ENCODE data around the gene ATP8A2.
"Not testable (repeated sequence)": the region's sequence is repeated elsewhere in the genome, so short reads cannot be mapped to it uniquely, and the experiment has no call there.

Gene ATP8A2

DNA sequence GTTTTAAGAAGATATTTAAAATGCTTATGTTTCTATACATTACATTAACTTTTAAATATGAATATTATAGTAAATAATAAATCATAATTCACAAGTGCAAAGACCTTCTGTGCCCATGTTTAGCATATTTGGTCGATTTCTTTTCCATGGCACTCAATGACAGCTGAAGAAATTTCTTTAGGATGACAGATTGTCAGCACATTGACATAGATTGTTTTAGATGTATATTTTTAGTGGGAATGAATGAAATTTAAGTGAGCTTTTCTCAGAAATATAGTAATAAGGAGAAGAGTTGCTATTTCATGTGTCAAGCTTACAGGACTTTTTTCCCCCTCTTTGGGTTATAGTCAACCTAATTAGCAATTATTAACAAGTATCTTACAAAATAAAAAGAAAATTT is 423.5 kb downstream of the ATP8A2 start:
- no peak for DNase-seq (ENCODE audit: low read depth in 4 of 4, low spot score in 1 of 4)

DNA sequence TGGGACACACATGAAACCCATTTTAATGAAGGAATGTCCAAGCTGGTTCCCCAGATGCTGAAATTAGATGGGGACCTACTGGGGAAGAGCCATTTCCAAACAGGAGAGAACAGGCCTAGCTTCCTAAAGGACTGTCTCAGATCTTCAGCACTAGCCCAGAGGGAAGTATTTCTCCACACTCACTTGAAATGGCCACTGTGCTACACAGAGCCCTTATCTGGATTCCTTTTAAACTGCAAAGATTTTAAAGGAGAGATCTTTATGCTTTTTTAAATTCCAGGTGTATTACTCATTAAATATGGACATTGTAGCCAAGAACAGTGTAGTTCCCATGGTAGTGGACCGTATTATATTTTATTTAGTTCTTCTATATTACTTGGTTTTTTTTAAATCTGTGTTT is 424.7 kb downstream of the ATP8A2 start:
- no peak for DNase-seq (ENCODE audit: low read depth in 4 of 4, low spot score in 1 of 4)

DNA sequence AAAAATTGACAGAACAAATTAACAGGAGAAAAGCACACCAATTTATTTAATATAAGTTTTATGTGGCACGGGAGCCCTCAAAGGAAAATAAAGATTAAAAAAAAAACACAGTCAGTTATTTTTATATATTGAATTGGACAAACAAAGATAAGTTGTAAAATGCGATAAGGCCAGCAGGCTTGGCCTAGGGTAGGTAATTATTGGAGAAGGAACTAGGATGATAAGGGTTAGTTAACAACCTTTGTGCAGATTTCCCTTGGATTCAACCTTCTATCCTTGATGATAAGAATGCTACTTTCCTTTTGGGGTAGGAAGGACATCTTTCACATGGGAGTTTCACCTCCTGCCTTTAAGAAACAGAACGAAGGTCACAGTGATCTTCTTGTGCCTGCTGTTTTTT is 427.2 kb downstream of the ATP8A2 start:
- no peak for DNase-seq (ENCODE audit: low read depth in 4 of 4, low spot score in 1 of 4)

DNA sequence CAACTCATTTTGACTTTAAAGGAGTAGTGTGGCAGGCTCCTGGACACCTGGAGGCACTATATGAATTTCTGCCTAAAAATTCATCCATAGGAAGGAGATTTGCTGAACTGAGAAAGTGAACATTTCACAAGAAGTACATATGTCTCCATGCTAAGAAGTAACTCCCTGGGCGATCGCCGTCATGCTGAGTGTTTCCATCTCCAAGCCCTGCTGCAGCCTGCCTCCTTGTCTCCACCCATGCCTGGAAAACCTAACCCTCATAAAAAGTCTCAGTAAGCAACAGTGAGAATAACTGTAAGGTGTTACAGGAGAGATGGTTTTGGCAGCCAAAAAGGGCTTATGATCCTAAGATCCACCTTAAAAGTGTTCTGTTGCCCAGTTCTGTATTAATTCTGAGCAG is 428.7 kb downstream of the ATP8A2 start:
- no peak for DNase-seq (ENCODE audit: low read depth in 4 of 4, low spot score in 1 of 4)

DNA sequence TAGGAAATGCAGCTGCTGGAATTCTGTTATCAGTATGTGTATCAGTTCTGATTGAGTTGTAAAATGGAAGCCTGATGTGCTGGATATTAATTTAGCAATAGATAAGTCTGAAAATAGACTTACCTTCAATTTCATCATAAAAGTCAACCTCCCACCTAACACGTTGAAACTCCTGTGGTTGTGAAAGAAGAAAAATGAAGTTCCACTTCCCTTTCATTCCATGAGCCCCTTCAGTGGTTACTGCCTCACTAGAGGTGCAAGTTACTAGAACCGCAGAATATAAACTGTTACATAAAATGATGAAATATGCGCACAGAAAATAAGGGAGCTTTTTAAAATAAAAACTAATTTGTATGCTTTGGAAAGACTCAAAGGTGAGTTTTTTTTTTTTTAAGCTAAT is 430.8 kb downstream of the ATP8A2 start:
- no peak for DNase-seq (ENCODE audit: low read depth in 4 of 4, low spot score in 1 of 4)

DNA sequence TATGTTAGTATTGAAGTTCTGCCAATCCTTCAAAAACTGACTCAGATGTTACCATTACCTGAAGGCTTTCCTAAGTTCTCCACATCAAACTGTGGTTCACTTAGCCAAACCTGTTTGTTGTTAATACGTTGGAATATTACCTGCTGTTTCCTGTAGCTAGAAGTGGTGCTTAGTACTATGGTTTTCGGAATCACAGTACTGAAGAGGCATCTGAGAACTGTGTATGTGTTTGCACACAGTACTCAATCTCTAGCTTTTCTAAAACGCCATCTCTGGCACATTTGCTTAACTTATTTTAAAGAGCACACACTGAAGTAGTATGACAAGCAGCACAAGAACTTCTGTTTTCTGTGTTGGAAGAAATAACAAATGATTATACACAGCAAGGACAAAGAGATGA is 431.9 kb downstream of the ATP8A2 start:
- DNase-seq (ENCODE audit: low read depth in 4 of 4, low spot score in 1 of 4), result no peak

DNA sequence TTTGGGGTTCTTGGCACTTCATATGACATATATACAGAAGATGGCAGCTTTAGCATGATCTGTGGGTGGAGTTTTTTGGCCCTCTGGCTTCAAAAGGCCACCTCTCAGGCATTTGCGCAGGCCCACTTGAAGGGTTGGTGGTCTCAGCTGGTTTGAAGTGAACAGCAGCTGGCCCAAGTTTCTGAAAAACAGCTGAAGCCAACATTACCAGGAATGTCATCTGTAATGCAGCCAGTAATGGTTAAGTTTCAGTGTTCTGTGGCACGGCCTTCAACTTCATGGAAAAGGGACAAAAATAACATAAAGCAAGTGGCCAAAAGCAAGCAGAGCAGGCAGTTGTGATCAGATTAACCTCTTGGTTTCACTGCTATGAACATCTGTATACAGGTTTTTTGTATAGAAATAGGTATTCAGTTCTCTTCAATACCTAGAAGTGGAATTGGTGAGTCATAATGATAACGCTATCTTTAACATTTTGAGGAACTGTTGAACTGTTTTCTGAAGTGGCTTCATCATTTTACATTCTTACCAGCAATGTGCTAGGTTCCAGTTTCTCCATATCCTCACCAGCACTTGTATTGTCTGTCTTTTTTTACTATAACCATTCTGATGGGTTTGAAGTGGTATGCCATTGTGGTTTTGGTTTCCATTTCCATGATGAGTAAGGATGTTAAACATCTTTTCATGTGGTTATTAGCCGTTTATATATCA is 434.6 kb downstream of the ATP8A2 start:
- no peak for DNase-seq (ENCODE audit: low read depth in 4 of 4, low spot score in 1 of 4)

DNA sequence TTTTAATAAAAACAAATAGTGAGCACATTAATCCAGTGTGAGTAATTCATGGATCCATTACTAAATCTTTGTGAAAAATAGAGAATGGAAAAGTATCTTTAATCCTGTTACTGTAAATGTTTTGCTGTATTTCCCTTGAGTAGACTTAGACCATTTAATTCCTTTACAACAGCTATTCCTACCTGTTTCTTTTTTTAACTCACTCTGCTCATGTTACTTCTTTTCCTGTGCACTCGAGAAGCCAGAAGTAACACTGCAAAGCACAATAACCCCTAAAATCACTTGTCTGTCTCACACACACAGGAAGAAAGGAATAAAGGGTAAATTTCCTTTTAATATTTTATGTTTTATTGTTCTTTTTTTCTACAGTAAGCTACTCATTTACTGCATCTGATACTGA is 435.8 kb downstream of the ATP8A2 start:
- no peak for DNase-seq (ENCODE audit: low read depth in 4 of 4, low spot score in 1 of 4)

DNA sequence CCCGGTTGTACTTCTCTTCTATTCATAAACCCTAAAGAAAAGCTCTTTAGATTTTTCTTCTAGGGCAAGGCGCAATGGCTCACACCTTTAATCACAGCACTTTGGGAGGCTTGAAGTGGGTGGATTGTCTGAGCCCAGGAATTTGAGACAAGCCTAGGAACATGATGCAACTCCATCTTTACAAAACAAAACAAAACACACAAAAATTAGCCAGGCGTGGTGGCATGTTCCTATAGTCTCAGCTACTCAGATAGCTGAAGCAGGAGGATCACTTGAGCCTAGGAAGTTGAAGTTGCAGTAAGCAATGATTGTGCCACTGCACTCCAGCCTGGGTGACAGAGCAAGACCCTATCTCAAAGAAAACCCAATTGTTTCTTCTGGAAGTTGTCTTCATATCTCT is 439.7 kb downstream of the ATP8A2 start:
- no peak for DNase-seq (ENCODE audit: low read depth in 4 of 4, low spot score in 1 of 4)

DNA sequence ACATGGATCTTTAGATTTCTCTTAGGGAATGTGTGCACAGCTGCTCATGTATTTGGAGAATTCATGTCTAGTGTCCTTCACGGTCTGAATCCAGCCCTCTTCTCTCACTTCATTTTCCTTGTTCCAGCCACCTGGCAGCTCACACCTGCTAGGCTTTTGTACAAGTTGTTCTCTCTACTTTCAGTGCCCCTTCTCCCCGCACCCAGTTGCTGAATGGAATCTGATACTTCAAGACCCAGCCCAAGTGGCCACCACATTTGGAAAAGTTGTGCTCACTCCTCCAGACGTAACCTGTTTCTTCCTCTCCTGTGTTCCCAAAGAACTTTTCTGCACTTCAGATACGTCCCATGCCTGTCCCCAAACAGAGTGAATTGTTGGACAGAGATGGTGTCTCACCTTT is 444.5 kb downstream of the ATP8A2 start:
- DNase-seq (ENCODE audit: low read depth in 4 of 4, low spot score in 1 of 4), result no peak

DNA sequence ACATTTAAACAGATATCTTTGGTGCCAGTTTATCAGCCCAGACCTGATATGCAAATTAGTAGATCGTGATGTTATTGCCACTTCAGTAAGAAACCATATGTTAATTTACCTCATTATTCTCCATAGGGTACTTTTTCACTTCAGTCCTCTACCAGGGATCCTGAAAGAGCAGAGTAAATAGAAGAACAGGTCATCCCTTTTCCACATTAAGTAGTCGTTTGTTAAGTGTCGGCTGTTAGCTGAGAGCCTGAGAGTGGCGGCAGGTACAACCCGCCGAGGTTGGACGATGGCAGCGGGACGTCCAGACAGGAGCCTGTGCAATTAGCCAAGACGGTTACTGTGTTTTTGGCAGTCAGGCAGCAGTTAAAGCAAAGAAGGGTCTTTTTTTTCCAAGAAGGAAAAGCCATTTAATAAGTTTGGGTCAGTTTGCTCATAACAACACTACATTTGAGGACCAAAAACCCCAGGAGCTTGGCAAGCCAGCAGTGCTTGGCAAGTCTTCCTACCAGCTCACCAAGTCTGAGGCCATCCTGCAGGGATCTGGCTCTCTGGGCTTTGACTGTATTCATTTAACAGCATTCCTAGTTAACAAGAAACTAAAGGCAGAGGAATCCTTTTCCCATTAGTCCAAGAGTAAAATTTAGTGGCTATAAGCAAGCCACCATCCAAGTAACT is 448.2 kb downstream of the ATP8A2 start:
- DNase-seq (ENCODE audit: low read depth in 4 of 4, low spot score in 1 of 4), result no peak

DNA sequence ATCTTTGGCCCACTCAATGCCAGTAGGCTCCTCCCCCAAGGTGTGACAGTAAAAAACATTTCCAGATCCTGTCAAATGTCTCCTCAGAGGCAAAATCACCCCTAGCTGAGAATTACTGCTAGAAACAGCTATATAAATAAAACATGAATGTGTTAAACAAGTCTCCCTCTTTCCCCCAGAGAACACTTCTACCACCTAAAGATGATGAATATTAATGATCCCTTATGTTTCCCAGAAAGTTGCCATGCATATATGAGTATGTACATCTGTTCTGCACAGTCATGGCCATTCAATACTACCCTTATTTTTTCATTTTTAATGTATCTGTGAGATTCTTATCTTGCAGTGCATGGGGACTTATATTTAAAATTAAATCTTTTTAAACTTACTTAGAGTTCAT is 450.0 kb downstream of the ATP8A2 start:
- DNase-seq (ENCODE audit: low read depth in 4 of 4, low spot score in 1 of 4), result no peak

DNA sequence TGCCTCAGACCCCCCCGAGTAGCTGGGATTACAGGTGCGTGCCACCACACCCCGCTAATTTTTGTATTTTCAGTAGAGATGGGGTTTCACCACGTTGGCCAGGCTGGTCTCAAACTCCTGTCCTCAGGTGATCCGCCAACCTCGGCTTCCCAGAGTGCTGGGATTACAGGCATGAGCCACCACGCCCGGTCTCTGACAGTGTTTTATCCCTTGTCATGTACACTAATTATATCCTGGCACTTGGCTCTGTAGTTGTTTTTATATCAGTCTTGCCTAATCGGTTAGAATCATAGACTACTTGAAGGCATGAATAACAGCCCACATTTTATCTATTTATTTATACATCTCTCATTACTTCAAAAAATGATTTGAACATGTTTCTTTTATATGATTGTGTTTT is 455.4 kb downstream of the ATP8A2 start:
- not testable (repeated sequence) for DNase-seq (ENCODE audit: low read depth in 4 of 4, low spot score in 1 of 4)

DNA sequence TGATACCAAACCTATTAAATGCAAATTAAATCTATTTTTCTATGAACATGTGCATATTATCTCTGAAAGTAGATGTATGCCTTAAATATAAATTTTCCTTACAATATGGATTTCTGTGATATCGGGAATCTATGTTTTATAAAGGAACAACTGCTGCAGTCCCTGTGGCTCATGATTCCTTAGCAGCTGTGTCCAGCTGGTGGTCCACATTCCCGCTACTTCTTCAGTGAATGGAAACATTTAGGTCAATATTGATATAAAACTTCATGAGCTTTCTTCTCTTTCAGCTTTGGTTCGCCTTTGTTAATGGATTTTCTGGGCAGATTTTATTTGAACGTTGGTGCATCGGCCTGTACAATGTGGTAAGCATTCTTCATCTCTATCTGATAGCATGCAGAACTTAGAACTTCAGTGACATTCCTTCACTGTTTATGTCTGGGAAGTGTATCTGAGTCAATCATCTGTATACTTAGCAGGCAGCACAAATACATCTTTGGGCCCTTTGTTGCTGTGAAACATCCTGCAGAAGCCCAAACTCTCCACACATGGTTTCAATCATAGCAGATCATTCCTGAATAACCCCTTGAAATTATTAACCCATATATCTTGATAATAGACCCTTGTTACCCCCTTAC is 456.2 kb downstream of the ATP8A2 start:
- no peak for DNase-seq (ENCODE audit: low read depth in 4 of 4, low spot score in 1 of 4)

DNA sequence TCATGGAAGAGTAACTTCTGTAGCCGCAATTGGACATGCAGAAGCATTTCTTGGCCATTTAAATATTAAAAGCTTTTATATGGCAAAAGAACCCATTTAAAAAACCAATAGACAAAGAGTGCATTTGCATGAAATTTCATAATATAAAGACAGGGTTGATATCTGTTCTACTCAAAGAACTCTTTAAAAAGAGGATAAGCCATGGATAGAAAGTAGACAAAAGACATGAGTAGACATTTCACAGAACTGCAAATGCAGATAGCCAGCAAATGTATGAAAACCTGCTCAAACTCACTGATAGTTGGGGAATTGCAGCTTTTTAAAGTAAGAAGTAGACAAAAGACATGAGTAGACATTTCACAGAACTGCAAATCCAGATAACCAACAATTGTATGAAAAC is 462.0 kb downstream of the ATP8A2 start:
- no peak for DNase-seq (ENCODE audit: low read depth in 4 of 4, low spot score in 1 of 4)

DNA sequence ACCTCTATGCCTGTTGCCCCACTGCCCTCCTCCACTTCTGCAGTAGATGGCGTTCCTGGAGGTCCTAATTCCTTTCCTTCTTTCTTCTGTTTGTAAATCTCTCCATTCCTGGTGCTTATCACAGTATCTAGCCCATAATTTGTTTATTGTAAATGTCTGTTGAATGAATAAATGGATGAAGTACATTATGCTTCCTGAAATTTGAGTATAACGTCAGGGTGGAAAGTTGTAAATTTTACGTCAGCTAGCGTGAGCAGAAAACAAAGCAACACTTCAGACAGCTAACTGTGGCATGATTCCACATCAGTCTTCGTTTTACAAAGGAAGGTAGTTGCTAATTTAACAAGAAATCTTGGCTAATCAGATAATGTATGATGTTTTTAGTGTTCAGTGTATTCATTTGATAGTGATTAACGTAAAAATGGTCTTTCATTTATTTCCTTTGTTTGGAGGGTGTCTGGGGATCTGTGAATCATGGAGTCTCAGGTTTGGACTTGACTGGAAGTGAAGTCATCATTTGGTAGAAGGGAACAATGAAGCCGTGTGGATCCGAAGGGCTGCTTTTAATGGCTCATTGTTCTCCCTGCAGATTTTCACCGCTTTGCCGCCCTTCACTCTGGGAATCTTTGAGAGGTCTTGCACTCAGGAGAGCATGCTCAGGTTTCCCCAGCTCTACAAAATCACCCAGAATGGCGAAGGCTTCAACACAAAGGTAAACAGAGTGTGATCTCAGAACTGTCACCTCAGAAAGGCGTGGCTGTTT is 465.0 kb downstream of the ATP8A2 start:
- no peak for DNase-seq (ENCODE audit: low read depth in 4 of 4, low spot score in 1 of 4)

DNA sequence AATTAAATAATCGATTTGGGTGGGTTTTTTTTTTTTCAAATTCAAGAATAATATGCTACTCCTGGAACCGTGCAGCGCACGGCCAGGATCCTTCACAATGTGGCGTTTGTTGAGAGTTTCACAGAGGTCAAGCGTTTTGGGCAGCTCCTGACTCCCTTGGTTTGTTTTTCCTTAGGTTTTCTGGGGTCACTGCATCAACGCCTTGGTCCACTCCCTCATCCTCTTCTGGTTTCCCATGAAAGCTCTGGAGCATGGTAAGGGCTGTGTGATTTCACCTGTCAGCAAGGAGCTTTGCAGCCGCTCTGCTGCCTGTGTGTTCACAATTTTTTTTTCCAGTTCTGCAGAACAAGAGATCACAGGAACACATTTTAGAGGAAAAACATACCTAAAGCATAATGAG is 467.6 kb downstream of the ATP8A2 start:
- DNase-seq (ENCODE audit: low read depth in 4 of 4, low spot score in 1 of 4), result no peak

DNA sequence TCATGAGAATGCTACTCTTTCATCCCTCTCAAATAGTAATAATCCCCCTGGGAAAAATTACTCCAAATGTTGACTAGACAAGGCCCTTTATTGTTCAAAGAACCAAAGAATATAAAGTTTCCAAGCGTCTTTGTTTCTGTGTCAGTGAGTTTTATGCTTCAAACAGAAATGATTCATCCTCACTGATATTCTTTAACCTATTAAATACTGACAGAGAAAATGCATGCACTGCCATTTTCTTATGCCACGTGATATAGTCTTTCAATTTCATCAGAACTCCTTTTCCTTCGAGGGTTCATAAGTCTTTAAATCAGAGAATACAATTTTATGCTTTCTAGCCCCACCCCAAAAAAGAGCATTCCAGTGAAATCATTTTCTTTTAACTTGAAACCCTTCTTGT is 468.5 kb downstream of the ATP8A2 start:
- no peak for DNase-seq (ENCODE audit: low read depth in 4 of 4, low spot score in 1 of 4)

DNA sequence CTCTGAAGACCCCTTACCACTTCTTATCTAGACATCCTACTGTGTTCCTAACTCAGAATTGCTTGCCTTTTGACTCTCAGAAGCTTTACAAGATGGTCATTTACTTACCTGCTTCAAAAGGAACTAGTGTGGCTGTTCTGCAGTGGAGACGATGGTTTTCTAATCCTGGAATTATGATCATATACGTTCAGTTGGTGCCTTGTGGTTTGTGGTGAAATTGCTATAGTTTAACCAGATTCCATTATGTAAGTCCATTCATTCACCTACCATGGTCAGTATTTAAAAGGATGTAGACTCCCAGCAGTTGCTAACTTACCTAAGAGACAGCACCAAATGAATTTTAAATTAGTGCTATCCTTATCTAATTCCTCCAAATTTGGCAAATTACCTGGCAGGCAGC is 469.2 kb downstream of the ATP8A2 start:
- DNase-seq (ENCODE audit: low read depth in 4 of 4, low spot score in 1 of 4), result no peak

DNA sequence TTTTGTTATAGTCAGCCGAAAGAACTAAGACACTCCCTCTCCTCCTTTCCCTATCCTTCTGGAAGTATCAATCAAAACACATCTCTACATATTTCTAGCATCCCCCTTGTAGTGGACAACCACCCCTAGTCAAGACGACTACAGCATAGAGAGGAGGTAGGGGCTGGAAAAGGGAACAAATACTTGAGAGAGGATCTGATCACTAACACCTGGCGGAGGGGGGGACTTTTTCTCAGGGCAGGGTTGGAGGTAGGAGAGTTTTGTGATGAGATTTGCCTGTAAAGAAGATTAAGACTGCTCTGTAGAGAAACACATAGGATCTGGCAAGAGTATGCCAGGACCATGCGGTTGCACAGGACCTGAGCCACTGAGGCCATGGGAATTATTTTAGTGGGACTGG is 471.9 kb downstream of the ATP8A2 start:
- DNase-seq (ENCODE audit: low read depth in 4 of 4, low spot score in 1 of 4), result no peak

DNA sequence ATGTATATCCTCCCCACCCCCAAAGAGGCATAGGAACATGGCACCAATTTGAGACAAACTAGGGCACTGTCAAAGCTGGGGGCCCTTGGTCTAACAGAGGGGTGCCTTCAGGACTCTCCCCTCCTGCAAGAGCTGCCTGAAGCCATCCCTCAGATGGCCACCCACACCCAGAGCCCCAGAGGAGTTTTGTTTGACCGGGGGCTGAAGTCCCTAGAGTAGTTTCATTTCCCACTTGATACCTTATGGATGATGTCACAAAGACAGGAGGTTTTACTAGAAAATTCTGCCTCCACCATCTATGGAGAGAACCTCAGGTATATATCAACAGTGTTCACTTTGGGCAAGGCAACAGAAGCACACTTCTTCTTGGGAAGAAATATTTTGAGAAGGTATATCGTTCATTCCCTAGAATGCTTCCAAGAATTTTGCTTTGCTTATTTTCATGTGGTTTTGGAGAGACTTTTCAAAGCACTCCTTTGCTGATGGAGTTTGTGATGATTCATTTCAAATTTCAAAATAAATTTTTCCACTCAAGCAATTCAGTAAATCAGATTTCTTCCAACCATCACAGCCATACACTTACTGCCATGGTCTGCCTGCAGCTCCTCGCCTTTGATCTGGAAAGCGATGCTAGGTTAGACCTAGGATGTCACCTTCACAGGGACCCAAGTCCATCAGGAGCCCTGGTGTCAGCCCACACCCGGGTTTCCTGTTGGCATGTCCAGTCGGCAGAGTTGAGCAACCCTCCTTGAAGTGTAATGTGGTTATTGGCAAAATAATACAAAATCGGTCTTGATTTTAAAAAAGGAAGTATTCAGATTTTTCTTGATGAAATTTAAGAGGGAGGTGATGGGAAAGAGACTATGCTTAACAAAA is 473.0 kb downstream of the ATP8A2 start:
- no peak for DNase-seq (ENCODE audit: low read depth in 4 of 4, low spot score in 1 of 4)
